ENCODE data around the gene SUSD3. TPM values are rescaled to one million over a fixed set of nuclear protein-coding genes. Genes with fewer than 3 reads are reported as not detected.

The SUSD3 gene
- total RNA-seq, 1 donor: 0.09 TPM

DNA sequence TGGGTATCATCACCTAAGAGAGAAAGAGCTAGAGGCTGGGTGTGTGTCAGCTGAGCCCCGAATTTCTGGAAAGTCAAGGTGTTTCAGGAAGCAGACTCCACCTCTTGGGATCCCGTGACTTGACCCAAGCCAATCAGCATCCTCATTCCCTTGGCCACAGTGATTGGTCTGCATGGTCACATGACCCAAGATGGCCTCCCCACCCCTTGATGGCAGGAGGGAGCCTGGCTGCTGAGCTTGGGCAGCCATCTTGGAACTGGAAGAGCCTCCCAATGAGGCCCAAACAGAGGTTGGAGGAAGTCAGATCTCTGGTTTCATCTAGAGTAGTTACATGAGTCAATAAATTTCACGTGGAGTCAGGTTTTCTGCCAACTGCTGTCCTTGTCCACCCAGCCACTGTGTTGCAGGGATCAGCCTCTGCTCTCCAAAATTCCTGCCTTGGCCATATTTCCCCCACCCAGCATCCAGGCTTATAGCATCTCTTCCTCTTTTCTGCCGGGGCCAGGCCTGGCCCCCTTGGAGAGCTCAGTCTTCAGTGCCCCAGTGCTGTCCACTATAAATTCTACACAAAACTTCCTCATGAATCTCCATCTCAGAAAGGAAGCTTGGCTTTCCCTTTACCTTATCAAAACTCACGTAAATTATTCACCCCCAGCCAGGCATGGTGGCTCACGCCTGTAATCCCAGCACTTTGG, 17.2 kb upstream of the SUSD3 start:
- TF ChIP-seq CTCF (IDR thresholded peaks at IDR 0.05; ENCODE audit: insufficient read depth, low read length): no peak
- no peak for DNase-seq (ENCODE audit: low read depth)
- H3K4me3 ChIP-seq (ENCODE audit: low read depth, low read length): no peak overlapping the region

GRCh38 chr9:93043122-93043521, 15.4 kb upstream of the SUSD3 start:
- no peak overlapping the region for H3K4me3 ChIP-seq (ENCODE audit: low read depth, low read length)
- no peak for DNase-seq (ENCODE audit: low read depth)
- TF ChIP-seq CTCF (IDR thresholded peaks at IDR 0.05; ENCODE audit: insufficient read depth, low read length): no peak

DNA sequence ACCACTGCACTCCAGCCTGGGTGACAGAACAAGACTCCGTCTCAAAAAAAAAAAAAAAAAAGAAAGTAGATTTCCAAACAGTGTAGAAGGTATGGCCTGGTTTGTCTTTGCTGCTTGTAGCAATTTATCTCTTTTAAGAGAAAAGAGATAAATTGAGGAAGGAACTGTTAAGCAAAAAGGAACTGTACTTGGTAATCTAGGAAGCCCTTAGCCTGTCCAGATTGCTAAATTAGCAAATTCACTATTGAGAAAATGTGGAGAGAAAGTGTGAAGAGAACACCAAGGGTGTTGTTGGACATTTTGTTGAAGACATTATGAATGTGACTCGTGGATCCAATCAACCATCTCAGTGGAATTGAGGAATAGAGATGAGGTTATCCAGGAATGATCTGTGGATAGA, 13.0 kb upstream of the SUSD3 start:
- no peak for TF ChIP-seq CTCF (IDR thresholded peaks at IDR 0.05; ENCODE audit: insufficient read depth, low read length)
- H3K4me3 ChIP-seq (ENCODE audit: low read depth, low read length): no peak overlapping the region
- no peak for DNase-seq (ENCODE audit: low read depth)

DNA sequence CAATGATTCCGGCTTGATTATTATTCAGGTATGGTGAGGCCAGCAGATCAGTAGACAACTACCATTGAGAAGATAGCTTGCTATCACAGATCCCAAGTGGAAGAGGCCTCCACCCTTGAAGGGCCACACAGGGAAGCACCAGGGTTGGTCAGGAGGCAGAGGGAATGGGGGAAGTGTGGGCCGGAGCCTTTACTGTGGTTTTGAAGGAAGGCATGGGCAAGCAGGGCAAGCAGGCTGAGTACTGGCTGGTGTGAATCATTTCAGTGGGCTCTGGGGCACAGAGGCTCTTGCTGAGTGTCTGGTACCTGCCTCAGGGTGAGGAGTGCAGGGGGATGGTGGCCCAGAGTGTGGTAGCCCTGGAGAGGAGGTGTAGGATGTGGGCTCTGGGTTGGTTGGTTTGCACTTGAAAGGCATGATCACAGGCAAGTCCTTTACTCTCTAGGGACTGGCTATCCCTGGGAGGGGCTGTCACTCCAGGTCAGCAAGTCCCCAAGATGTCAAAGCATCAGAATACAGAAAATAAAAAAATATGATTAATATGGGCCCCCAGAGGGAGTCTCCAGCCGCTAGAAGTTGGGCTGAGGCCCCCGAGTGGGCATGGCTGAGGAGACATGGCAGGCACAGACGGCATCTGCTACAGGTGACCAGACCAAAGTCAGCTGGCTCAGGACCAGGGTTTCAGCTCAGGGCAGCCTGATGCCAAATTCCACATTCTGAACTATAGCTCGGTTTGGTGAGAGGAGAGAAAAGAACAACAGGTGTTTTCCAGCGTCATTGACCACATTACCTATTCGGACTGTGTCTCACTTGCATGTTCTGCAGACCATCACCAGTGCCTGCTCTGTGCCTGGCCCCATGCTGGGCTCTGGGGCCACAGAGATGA, 9.7 kb upstream of the SUSD3 start:
- no peak for TF ChIP-seq CTCF (IDR thresholded peaks at IDR 0.05; ENCODE audit: insufficient read depth, low read length)

GRCh38 chr9:93049491-93049890, 9.0 kb upstream of the SUSD3 start:
- H3K4me3 ChIP-seq (ENCODE audit: low read depth, low read length): no peak overlapping the region
- no peak for TF ChIP-seq CTCF (IDR thresholded peaks at IDR 0.05; ENCODE audit: insufficient read depth, low read length)
- DNase-seq (ENCODE audit: low read depth): no peak

More for the DNA sequence above, 9.7 kb upstream of the SUSD3 start:
- H3K4me3 ChIP-seq (ENCODE audit: low read depth, low read length): no peak overlapping the region
- DNase-seq (ENCODE audit: low read depth): no peak

DNA sequence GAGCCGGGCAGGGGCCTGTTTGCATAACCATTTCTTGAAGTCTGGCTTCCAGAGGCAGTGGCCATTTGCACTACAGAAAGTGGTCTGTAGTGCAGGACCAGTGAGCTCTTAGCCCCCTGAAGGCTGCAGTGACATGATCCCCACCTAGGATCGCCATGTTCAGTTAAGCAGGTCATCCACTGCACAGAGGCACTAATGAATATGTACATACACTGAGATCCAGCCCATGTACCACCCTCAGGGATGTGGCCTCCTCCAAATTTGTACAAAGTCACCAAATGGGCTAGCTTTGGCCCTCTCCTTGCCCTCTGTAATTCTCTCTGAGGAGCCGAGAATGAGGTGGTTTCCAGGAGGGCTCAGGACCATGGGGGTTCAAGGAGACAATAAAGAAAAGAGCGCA, 8.3 kb upstream of the SUSD3 start:
- no peak for DNase-seq (ENCODE audit: low read depth)
- H3K4me3 ChIP-seq (ENCODE audit: low read depth, low read length): no peak overlapping the region
- TF ChIP-seq CTCF (IDR thresholded peaks at IDR 0.05; ENCODE audit: insufficient read depth, low read length): no peak

Data from fibroblast of the aortic adventitia (primary cell).